AG04449 (cell line): ENCODE results near the gene CMIP.

ENCODE experiments used
- CTCF ChIA-PET: fragments of 350-600 bp; formaldehyde crosslinking; extraction: SDS; loops from one replicate; lab custom pipeline; 2021; ENCODE audit warnings: antibody characterized with exemption; lab: Yijun Ruan, JAX
- POLR2A ChIA-PET: fragments of 400-600, 350-600 bp; formaldehyde crosslinking; extraction: SDS; loops from one replicate; lab custom pipeline; 2020; ENCODE audit warnings: antibody characterized with exemption, inconsistent platforms; lab: Yijun Ruan, JAX
- DNase-seq: peaks from one replicate; pipeline ENCODE4 v3.0.0-alpha.2; 2010; ENCODE audit warnings: low read depth, low spot score
- H3K4me3 ChIP-seq: 2 replicates; pipeline ENCODE4 v1.5.1; 2011; ENCODE audit warnings: low read depth, mild to moderate bottlenecking, control low read depth, low read length
- CTCF ChIP-seq: IDR thresholded peaks from one replicate; pipeline ENCODE4 v1.5.1; 2011; ENCODE audit warnings: mild to moderate bottlenecking, moderate library complexity, low read length, control low read depth, inconsistent platforms; ENCODE audit not compliant: insufficient read depth; ENCODE audit errors: missing control alignments

The CMIP gene

GRCh38 chr16:81560979-81561657, 116.5 kb downstream of the CMIP start:
- DNase-seq: no peak
- no peak for TF ChIP-seq CTCF
- ChIA-PET CTCF (no interaction called here), POLR2A (no interaction called here)
- H3K4me3 ChIP-seq: no peak overlapping the region

- DNase-seq: no peak
- H3K4me3 ChIP-seq: no peak overlapping the region
- CTCF ChIA-PET: no interaction called here
- POLR2A ChIA-PET: no interaction called here
- no peak for TF ChIP-seq CTCF
These were observed 117.7 kb downstream of the CMIP start for GRCh38 chr16:81562174-81562849.

- no peak overlapping the region for H3K4me3 ChIP-seq
- no peak for DNase-seq
- ChIA-PET POLR2A (no interaction called here), CTCF (no interaction called here)
- no peak for TF ChIP-seq CTCF
These were observed 118.3 kb downstream of the CMIP start for GRCh38 chr16:81562926-81563325.

GRCh38 chr16:81564421-81564911, 119.9 kb downstream of the CMIP start:
- POLR2A ChIA-PET: interaction anchor here (0.5 kb wide), 1 partner anchor 61 kb away, joined by 3 read pairs; no protein-coding TSS in a partner anchor
- no peak for DNase-seq
- no peak for TF ChIP-seq CTCF
- CTCF ChIA-PET: interaction anchor here (1.1 to 1.6 kb wide), 2 partner anchors 21 to 160 kb away, joined by 3 to 5 read pairs; no protein-coding TSS in a partner anchor
- H3K4me3 ChIP-seq: no peak overlapping the region

GRCh38 chr16:81565321-81566028, 120.9 kb downstream of the CMIP start:
- ChIA-PET CTCF (no interaction called here), POLR2A (no interaction called here)
- no peak for DNase-seq
- no peak overlapping the region for H3K4me3 ChIP-seq
- no peak for TF ChIP-seq CTCF
